ENCODE data around the gene ALPK3.

Gene ALPK3

GRCh38 chr15:84797801-84798200, 19.4 kb upstream of the ALPK3 start:
- DNase-seq: no peak

GRCh38 chr15:84798436-84798946, 18.7 kb upstream of the ALPK3 start:
- DNase-seq: no peak

- no peak for DNase-seq
Observed at GRCh38 chr15:84799511-84800187, 17.5 kb upstream of the ALPK3 start.

GRCh38 chr15:84800365-84800806, 16.8 kb upstream of the ALPK3 start:
- DNase-seq: no peak

- no peak for DNase-seq
Observed at GRCh38 chr15:84804005-84804900, 12.9 kb upstream of the ALPK3 start.

- no peak for DNase-seq
Observed at GRCh38 chr15:84805221-84805620, 11.9 kb upstream of the ALPK3 start.

- peak; percentile 12 for DNase-seq
Observed at GRCh38 chr15:84807228-84807627, 9.9 kb upstream of the ALPK3 start.

GRCh38 chr15:84810073-84810840, 6.9 kb upstream of the ALPK3 start:
- no peak for DNase-seq

GRCh38 chr15:84811151-84811550, 6.0 kb upstream of the ALPK3 start:
- DNase-seq: no peak

- DNase-seq: peak; percentile 41
Observed at GRCh38 chr15:84811828-84812227, 5.3 kb upstream of the ALPK3 start.

GRCh38 chr15:84812842-84813241, 4.3 kb upstream of the ALPK3 start:
- no peak for DNase-seq

- no peak for DNase-seq
Observed at GRCh38 chr15:84813435-84813834, 3.7 kb upstream of the ALPK3 start.

- DNase-seq: no peak
Observed at GRCh38 chr15:84813931-84814330, 3.2 kb upstream of the ALPK3 start.

GRCh38 chr15:84814916-84815315, 2.2 kb upstream of the ALPK3 start:
- peak; percentile 62 for DNase-seq

- DNase-seq: no peak
Observed at GRCh38 chr15:84817466-84818081, 418 bp downstream of the ALPK3 start.

GRCh38 chr15:84818261-84819131, 1.3 kb downstream of the ALPK3 start:
- peak; percentile 15 for DNase-seq

GRCh38 chr15:84819291-84819768, 2.2 kb downstream of the ALPK3 start:
- no peak for DNase-seq

GRCh38 chr15:84819791-84820190, 2.6 kb downstream of the ALPK3 start:
- DNase-seq: no peak

- no peak for DNase-seq
Observed at GRCh38 chr15:84821501-84822021, 4.4 kb downstream of the ALPK3 start.

- no peak for DNase-seq
Observed at GRCh38 chr15:84822653-84823281, 5.6 kb downstream of the ALPK3 start.
